Measurements from ENCODE around the gene RBMS1. TPM values are rescaled to one million over a fixed set of nuclear protein-coding genes. Genes with fewer than 3 reads are reported as not detected.

The RBMS1 gene
- total and polyA plus RNA-seq, 2 experiments from 2014 or later, result 55.5 to 94.8 TPM

DNA sequence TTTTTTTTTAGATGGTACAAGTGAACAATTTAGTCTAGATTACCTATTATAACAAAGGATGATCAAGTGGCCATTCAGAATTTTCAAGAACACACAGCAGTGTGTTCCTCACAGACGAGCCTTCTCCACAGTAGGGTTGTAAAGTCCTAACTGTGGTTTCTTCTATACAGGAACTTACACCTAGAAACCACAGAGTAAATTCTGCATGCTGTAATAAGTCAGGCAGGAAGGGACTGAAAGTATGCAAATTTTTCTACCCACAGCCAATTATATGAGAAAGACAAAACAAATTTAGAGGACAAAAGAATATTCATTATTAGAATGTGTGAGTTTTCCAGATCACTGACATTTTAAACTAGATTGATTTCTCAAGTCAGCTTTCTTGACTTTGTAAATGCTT lies 99.5 kb downstream of the RBMS1 start:
- H3K9me3 Mint-ChIP-seq, result no peaks in the 10 kb centered on the region
- no peaks in the 10 kb centered on the region; the same call in 2 of the 3 replicates for H3K36me3 Mint-ChIP-seq (ENCODE audit: low read depth)
- no peak overlapping the region for H3K4me3 ChIP-seq
- no peaks in the 10 kb centered on the region for H3K27me3 Mint-ChIP-seq (ENCODE audit: insufficient read depth, low read depth, poor library complexity)
- H3K4me3 Mint-ChIP-seq, result no peak overlapping the region
- peaks cover 9% of the 10 kb centered on the region for H4K20me1 ChIP-seq (replicated peaks; ENCODE audit: insufficient read depth)
- peak overlapping the region; percentile 41; the same call in 1 of the 2 replicates for H3K27ac ChIP-seq (ENCODE audit: low read depth)
- no peak for ATAC-seq
- H3K79me2 ChIP-seq (replicated peaks; ENCODE audit: insufficient read depth), result peaks cover 95% of the 10 kb centered on the region
- H3F3A ChIP-seq (replicated peaks; ENCODE audit: low read depth), result no peaks in the 10 kb centered on the region
- peaks cover 46% of the 10 kb centered on the region for H3K4me1 ChIP-seq (ENCODE audit: insufficient read depth)
- H3K27me3 ChIP-seq (ENCODE audit: insufficient read depth), result no peaks in the 10 kb centered on the region
- peaks cover 39% of the 10 kb centered on the region for H3K4me1 Mint-ChIP-seq
- DNase-seq (ENCODE audit: low spot score), result no peak
- peak overlapping the region; percentile 56 for H3K4me2 ChIP-seq
- peak overlapping the region; percentile 32 for H3K27ac Mint-ChIP-seq
- TF ChIP-seq ZNF462 (CRISPR knock-in tag; IDR thresholded peaks at IDR 0.05), result no peak
- TF ChIP-seq EZH2 (IDR thresholded peaks at IDR 0.05; ENCODE audit: low read depth, unreplicated experiment), result no peak
- no peak for TF ChIP-seq ZNF331 (CRISPR knock-in tag; IDR thresholded peaks at IDR 0.05; ENCODE audit: low read depth)
- TF ChIP-seq STAT1 (IDR thresholded peaks at IDR 0.05; ENCODE audit: unreplicated experiment), result no peak
- TF ChIP-seq, protein P1, sequence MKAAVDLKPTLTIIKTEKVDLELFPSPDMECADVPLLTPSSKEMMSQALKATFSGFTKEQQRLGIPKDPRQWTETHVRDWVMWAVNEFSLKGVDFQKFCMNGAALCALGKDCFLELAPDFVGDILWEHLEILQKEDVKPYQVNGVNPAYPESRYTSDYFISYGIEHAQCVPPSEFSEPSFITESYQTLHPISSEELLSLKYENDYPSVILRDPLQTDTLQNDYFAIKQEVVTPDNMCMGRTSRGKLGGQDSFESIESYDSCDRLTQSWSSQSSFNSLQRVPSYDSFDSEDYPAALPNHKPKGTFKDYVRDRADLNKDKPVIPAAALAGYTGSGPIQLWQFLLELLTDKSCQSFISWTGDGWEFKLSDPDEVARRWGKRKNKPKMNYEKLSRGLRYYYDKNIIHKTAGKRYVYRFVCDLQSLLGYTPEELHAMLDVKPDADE (IDR thresholded peaks at IDR 0.05), result no peak
- no peak overlapping the region for H2AFZ ChIP-seq
- no peaks in the 10 kb centered on the region for H3K9me2 ChIP-seq (ENCODE audit: insufficient read depth)
- H3K36me3 ChIP-seq (ENCODE audit: insufficient read depth), result no peaks in the 10 kb centered on the region

All from GM23338 (cell line).